H7 (cell line): ENCODE data around the gene PSD2. TPM values are rescaled to one million over a fixed set of nuclear protein-coding genes. Genes with fewer than 3 reads are reported as not detected.

Experiments used
- DNase-seq: peaks from one replicate; pipeline ENCODE4 v3.0.0; 2012
- H3K27me3 ChIP-seq: 2 replicates; pipeline ENCODE4 v1.6.0; 2011; ENCODE audit warnings: mild to moderate bottlenecking, low read length; ENCODE audit not compliant: control insufficient read depth, insufficient read depth
- H3K36me3 ChIP-seq: replicated peaks from 2 replicates; pipeline ENCODE4 v1.5.1; 2011; ENCODE audit warnings: low read length; ENCODE audit not compliant: control insufficient read depth, insufficient read depth
- H3K4me3 ChIP-seq: 2 replicates; pipeline ENCODE4 v1.5.1; 2011; ENCODE audit warnings: low read depth, mild to moderate bottlenecking, control low read depth, low read length, moderate library complexity; ENCODE audit not compliant: insufficient read depth
- total RNA-seq: library from RNA; depleted of rRNA; stranded (reverse); fragments of >200 nt; shearing (Covaris generic); gene quantifications from 2 replicates; pipeline ENCODE4 v1.2.3, GENCODE V29; 2014

Gene PSD2
- total RNA-seq, 1 experiment from 2014 or later, result 0.10 TPM

DNA sequence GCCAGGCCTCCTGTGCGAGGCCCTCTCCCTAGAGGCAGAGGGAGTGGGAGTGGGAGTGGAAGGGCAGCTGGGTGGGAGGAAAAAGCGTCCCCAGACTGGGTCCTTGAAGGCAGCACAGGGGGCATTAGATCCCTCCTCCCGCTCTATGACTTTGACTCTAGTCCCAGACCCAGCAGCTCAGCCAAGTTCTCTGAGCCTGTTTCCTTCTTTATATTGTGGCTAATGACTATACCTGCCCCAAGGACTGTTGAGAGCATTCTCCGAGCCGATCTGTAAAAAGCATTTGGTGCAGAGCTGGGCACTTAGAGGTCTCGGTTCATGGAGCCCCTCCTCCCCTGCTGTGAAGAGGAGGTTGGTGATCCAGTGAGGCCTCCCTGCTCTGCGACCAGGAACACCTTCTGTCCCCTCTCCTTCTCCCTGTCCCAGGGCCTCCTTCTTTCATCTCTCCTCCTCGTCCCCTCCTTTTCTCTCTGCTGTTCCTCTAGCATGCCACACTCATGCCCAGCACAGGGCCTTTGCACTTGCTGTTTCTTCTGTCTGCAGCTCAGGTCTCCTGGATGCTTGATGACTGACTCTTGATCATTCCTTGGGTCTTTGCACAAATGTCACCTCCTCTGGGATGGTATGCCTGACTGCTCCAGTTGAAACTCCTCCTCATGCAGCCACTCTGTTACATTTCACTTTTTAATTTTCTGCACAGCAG, 23.4 kb upstream of the PSD2 start:
- Histone ChIP-seq H3K27me3 (peaks cover 2% of the 10 kb centered on the region; the same call in 1 of the 2 replicates), H3K36me3 (no peaks in the 10 kb centered on the region), H3K4me3 (no peak overlapping the region)
- DNase-seq, result peak; percentile 31

DNA sequence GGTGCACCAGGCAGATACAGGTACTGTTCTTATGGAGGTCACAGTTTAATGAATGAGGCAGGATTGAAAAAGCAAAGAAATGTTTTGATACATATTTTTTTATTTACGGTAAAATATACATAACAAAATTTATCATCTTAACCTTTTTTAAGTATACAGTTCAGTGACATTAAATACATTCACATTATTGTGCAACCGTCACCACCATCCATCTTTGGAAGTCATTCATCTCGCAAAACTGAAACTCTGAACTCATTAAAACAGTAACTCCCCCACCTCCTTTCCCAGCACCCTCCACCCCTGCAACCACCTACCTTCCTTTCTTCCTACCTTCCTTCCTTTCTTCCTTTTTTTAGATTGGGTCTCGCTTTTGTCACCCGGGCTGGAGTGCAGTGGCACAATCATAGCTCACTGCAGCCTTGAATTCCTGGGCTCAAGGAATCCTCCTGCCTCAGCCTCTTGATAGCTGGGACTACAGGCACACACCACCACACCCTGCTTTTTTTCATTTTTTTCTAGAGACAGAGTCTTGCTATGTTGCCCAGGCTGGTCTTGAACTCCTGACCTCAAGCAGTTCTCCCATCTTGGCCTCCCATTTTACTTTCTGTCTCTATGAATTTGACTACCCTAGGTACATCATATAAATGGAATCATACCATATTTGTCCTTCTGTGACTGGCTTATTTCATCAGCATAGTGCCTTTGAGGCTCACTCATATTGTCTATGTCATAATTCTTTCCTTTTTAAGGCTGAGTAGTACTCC, 22.5 kb upstream of the PSD2 start:
- no peak for DNase-seq
- Histone ChIP-seq H3K36me3 (no peaks in the 10 kb centered on the region), H3K27me3 (peaks cover 2% of the 10 kb centered on the region; the same call in 1 of the 2 replicates), H3K4me3 (no peak overlapping the region)

DNA sequence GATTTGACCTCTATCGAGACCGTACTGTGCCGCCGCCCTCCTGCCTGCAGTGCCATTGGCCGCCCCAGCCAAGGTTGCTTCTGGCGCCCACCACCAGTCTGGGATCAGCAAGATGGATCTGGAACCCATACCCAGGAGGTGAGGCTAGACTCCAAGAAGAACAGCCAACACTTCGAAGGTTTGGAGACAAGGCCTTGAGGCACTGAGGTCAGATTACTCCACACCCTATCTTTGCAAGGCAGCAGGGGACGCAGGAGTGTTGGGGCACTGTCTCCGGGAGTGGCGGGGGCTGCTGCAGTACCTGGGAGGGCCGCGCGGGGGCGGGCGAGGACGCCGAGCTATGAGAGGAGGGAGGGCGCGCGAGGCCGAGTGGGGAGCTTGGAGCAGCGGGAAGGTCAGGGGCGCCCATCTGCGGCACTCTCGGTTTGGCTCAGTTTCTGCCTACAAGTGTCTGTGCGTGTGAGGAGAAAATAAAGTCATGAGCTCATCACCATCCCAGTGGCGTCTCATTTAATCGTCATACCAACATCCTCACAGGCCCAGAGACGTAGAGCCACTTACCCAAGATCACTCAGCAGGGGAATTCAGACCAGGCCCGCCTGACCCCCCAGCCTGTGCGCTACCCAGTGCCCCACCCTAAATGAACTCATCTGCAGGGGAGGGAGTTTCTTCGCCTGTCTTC, 20.5 kb upstream of the PSD2 start:
- Histone ChIP-seq H3K27me3 (peaks cover 2% of the 10 kb centered on the region; the same call in 1 of the 2 replicates), H3K4me3 (no peak overlapping the region), H3K36me3 (no peaks in the 10 kb centered on the region)
- DNase-seq, result peak; percentile 98

DNA sequence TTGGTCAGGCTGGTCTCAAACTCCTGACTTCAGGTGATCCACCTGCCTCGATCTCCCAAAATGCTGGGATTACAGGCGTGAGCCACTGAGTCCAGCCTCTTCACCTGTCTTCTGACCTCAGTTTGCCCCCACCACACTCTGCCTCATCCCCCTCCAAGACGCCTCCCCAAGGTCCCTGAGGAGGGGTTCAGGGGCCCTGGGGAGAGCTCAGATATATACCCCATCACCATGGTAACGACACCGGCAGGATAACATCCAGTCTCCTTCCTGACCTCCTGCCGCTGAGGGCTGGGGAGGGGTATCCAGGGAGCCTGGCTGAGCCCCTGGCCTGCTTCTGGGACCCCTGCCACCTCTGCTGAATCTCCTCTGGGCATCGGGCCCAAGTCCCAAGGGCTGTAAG, 19.7 kb upstream of the PSD2 start:
- no peaks in the 10 kb centered on the region for H3K36me3 ChIP-seq
- no peak overlapping the region for H3K4me3 ChIP-seq
- H3K27me3 ChIP-seq, result peaks cover 2% of the 10 kb centered on the region; the same call in 1 of the 2 replicates
- peak; percentile 46 for DNase-seq

DNA sequence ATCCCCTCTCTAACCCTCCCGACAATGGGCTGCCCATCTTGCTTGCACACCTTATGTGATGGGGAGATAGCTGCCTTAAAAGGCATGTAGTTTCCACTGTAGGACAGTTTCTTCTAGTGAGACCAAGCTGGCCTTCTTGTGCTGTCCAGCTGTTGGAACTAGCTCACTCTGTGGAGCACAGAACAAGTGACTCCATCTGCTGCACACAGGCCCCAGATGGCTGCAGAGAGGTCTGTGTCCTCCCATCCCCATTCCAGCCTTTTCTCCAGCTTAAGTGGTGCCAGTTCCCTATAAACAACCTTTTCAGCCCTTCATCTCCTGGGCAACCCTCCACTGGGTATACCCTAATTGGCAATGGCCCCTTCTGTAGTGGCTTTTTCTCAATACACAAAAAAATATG, 18.7 kb upstream of the PSD2 start:
- Histone ChIP-seq H3K27me3 (peaks cover 2% of the 10 kb centered on the region; the same call in 1 of the 2 replicates), H3K36me3 (no peaks in the 10 kb centered on the region), H3K4me3 (no peak overlapping the region)
- no peak for DNase-seq

DNA sequence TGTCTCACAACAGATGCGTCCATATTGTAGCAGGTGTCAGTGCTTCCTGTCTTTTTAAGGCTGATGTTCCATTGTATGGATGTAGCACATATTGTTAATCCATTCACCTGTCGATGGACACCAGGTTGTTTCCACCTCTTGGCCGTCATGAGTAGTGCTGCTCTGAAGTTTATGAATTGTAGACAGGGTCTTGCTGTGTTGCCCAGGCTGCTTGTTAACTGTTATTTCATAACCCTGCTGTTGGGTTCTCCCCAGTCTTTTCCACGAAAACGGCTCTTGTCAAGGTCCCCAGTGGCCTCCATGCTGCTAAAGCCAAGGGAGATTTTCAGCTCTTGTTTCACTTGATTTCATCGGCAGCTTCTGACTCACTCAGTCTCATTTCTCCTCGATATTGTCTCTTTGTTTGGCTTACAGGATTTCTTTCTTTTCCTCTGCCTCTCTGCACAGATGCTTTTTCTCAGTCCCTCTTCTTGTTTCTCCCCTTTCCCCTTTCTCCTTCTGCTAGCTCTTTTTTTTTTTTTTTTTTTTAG, 12.1 kb upstream of the PSD2 start:
- no peak for DNase-seq
- Histone ChIP-seq H3K27me3 (peaks cover 14% of the 10 kb centered on the region), H3K36me3 (no peaks in the 10 kb centered on the region), H3K4me3 (no peak overlapping the region)

DNA sequence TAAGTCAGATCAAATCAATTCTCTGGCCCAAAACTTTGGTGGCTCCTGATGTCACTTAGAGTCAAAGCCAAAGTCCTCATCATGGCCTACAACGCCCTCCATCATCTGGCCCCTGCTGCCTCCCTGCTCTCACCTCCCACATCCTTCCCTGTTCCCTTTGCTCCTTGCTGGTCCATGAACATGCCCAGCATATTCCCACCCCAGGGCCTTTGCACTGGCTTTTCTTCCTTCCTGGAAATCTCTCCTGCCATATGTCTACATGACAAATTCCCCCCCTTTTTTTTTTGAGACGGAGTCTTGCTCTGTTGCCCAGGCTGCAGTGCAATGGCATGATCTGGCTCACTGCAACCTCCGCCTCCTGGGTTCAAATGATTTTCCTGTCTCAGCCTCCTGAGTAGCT, 11.1 kb upstream of the PSD2 start:
- Histone ChIP-seq H3K4me3 (no peak overlapping the region), H3K36me3 (no peaks in the 10 kb centered on the region), H3K27me3 (peaks cover 21% of the 10 kb centered on the region)
- DNase-seq, result no peak

DNA sequence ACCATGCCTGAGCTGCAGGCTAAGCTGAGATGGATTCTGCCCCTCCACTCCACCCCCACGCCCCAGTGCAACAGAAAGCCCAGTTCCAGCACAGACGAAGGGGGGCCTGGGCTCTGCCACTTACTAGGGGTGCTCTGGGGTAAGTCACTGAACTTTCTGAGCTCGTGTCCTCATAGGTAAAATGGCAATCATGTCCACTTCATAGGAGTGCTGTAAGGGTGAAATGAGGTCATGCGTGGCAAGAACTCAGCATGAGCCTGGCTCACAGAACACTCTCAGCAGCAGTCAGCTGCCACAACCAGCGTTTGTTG, 8.4 kb upstream of the PSD2 start:
- peaks cover 28% of the 10 kb centered on the region for H3K27me3 ChIP-seq
- no peak for DNase-seq
- no peak overlapping the region for H3K4me3 ChIP-seq
- H3K36me3 ChIP-seq, result no peaks in the 10 kb centered on the region

DNA sequence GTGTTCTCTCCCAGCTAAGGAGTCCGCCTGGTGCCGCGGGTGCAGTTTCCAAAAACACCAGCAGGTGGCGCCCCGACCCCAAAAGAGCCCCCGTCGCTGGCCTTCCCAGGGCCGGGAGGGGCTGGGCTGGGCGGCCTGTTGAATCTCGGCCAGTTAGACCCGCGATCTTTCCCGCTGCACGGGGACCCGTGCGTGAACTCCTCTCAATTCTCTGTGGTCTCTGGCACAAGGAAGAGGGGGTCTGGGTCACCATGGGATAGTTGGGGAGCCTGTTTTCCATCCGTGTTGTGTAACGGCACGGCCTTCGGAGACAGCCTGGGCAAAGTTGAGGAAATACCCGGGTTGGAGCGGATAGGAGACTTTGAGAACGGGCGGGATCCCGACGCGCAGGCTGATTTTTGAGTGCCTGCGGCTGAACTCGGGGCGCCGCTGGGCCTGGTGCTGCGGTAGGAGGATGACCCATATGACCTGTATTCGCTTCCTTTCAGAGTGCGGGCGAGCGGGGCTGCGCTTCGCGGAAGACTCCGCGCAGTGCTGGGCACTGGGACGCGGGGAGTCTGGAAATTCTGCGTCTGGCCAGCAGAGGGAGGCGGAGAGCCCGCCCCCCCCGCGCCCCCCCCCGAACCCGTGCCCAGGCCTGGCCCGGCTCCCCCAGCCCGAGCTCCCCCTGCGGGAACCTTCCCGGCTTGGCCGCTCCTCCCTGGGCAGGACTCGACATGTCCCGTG, 7.9 kb upstream of the PSD2 start:
- Histone ChIP-seq H3K27me3 (peaks cover 30% of the 10 kb centered on the region), H3K36me3 (no peaks in the 10 kb centered on the region)
- peak; percentile 98 for DNase-seq

DNA sequence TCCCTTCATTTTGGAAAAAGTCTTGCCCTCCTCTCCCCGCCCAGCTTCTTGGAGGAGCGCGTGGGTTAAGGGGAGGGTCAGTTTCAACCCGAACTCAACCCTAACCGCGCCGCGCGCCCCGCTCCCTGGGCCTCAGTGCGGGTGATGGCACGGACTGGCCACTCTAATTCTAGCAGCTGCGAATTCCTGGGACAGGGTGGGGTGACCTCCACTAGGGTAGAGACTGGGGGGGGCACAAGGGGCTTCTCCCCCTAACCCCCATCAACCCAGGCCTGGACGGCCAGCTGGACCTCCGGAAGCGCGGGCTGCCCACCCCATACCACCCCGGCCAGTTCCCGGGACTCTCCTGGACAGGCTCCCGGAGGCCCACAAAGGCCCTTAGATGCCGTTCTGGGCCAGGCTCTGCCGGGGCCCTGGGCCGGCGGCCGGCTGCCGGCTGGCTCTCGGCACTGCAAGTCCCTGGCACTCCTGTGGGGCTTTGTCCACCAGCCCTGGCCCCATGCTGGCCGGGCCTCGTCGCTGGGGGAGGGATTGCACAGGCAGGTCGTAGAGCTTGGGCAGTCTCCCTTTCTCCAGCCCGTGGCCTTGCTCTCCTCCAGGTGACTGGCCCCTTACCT, 7.2 kb upstream of the PSD2 start:
- H3K36me3 ChIP-seq, result no peaks in the 10 kb centered on the region
- DNase-seq, result peak; percentile 89
- peaks cover 34% of the 10 kb centered on the region for H3K27me3 ChIP-seq
- H3K4me3 ChIP-seq, result peak overlapping the region; percentile 47; the same call in 1 of the 2 replicates

More for the DNA sequence above, 7.9 kb upstream of the PSD2 start:
- peak overlapping the region; percentile 47 for H3K4me3 ChIP-seq

DNA sequence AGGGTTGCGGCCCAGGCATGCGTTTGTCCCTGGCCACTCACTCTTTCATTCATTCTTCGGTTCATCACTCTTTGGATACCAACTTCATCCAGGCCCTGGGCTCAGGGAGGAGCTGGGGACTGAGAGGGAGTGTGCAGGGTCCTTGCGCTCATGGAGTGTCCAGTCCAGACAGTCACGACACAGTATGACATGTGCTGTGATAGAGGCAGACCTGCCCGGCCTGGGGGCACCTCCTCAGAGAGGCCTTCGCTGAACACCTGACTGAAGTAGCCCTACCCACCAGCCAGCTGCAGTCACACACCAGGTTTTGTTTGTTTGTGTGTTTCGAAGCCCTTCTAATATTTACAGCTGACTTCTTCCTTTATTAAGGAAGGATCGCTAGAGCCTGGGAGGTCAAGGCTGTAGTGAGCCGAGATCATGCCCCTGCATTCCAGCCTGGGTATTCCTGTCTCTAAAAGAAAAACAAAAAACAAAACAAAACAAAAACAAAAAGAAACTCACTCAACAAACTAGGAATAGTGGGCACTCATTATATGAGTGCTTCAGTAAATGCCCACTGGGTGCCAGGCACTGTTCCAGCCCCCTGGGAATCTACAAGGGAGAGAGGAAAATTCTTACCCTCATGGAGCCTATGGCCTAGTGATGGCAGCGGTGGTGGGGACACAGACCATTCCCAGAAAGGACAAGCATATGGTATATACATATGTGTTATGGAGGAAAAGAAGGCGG, 6.3 kb upstream of the PSD2 start:
- Histone ChIP-seq H3K27me3 (peaks cover 43% of the 10 kb centered on the region), H3K36me3 (no peaks in the 10 kb centered on the region), H3K4me3 (no peak overlapping the region)
- no peak for DNase-seq

DNA sequence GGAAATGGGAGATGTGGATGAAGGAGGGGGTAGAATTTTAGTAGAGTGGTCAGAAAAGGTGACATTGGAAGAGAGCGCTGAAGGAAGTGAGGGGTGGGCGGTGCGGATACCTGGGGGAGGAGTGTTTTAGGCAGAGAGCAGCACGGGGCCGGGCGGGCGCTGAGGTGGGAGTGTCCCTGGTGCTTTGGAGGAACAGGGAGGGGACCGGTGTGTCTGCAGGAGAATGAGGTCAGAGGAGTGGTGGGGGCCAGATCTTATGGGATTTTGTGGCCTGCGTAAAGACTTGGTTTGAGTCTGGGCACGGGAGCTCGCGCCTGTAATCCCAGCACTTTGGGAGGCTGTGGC, 5.8 kb upstream of the PSD2 start:
- DNase-seq, result no peak
- H3K4me3 ChIP-seq, result no peak overlapping the region
- H3K36me3 ChIP-seq, result no peaks in the 10 kb centered on the region
- peaks cover 48% of the 10 kb centered on the region for H3K27me3 ChIP-seq

DNA sequence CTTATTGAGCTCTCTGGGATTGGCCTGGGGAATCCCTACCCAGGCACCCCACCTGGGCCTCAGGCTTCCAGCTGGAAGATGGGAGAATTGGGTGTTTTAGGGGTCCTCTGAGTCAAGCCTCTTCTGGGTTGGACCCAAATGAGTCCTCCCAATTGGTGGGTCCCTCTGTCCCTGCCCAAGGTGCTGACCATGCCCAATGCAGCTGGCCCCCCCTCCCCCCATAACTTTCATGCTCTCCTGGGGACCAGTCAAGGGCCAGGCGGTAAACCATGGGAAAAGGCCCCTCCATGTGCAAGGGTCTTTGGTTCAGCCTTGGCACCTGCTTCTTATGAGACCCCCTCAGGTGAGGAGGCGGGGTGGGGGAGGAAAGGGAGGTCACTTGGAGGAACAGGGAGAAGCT, 3.4 kb upstream of the PSD2 start:
- DNase-seq, result no peak
- no peaks in the 10 kb centered on the region for H3K36me3 ChIP-seq
- H3K4me3 ChIP-seq, result no peak overlapping the region
- peaks cover 63% of the 10 kb centered on the region for H3K27me3 ChIP-seq
